SK-N-SH treated with all-trans-retinoic acid at 6 μM for 48 hours (cell line): ENCODE measurements around the gene MTCH1.

Experiments
- ATAC-seq: fragments of 200-7000 bp; cut with Tn5 transposase; 3 replicates; pipeline ENCODE4 v1.9.1; 2020; ENCODE audit warnings: mild to moderate bottlenecking, moderate library complexity
- ARNTL ChIP-seq: fragments of 450-650 bp; formaldehyde crosslinking; IDR thresholded peaks from 2 replicates; pipeline ENCODE4 v1.5.0; 2020; ENCODE audit warnings: low read depth, mild to moderate bottlenecking, moderate library complexity, borderline replicate concordance
- BACH2 ChIP-seq: fragments of 250-450 bp; sonication (Bioruptor Pico); IDR thresholded peaks from 2 replicates; pipeline ENCODE4 v1.9.0; 2021; ENCODE audit warnings: mild to moderate bottlenecking, borderline replicate concordance
- CSDC2 ChIP-seq: fragments of 250-450 bp; sonication (Bioruptor Pico); IDR thresholded peaks from 2 replicates; pipeline ENCODE4 v1.5.0; 2020; ENCODE audit warnings: mild to moderate bottlenecking, moderate library complexity
- ESRRG ChIP-seq: fragments of 250-450 bp; sonication (Bioruptor Pico); IDR thresholded peaks from 2 replicates; pipeline ENCODE4 v1.6.1; 2021; ENCODE audit warnings: mild to moderate bottlenecking
- GLIS3 ChIP-seq: fragments of 250-450 bp; sonication (Bioruptor Pico); IDR thresholded peaks from 2 replicates; pipeline ENCODE4 v1.5.0; 2020; ENCODE audit warnings: mild to moderate bottlenecking, moderate library complexity
- ISL1 ChIP-seq: fragments of 250-450 bp; sonication (Bioruptor Pico); IDR thresholded peaks from 2 replicates; pipeline ENCODE4 v2.1.2; 2022; ENCODE audit warnings: mild to moderate bottlenecking, moderate library complexity
- OSR1 ChIP-seq: fragments of 250-450 bp; sonication (Bioruptor Pico); IDR thresholded peaks from 2 replicates; pipeline ENCODE4 v1.8.0; 2022; ENCODE audit warnings: moderate library complexity, mild to moderate bottlenecking, inconsistent platforms
- PPARA ChIP-seq: fragments of 250-450 bp; sonication (Bioruptor Pico); IDR thresholded peaks from 2 replicates; pipeline ENCODE4 v1.5.0; 2020; ENCODE audit warnings: mild to moderate bottlenecking, borderline replicate concordance
- RARB ChIP-seq: fragments of 250-450 bp; sonication (Bioruptor Pico); IDR thresholded peaks from 2 replicates; pipeline ENCODE4 v1.8.0; 2021; ENCODE audit warnings: mild to moderate bottlenecking, moderate library complexity
- SNAI2 ChIP-seq: fragments of 250-450 bp; sonication (Bioruptor Pico); IDR thresholded peaks from 2 replicates; pipeline ENCODE4 v1.5.0; 2020; ENCODE audit warnings: mild to moderate bottlenecking, moderate library complexity
- TCF4 ChIP-seq: fragments of 250-450 bp; sonication (Bioruptor Pico); IDR thresholded peaks from 2 replicates; pipeline ENCODE4 v1.8.0; 2021; ENCODE audit warnings: mild to moderate bottlenecking, moderate library complexity, borderline replicate concordance
- TOX ChIP-seq: fragments of 250-450 bp; sonication (Bioruptor Pico); IDR thresholded peaks from 2 replicates; pipeline ENCODE4 v1.8.0; 2021; ENCODE audit warnings: mild to moderate bottlenecking, moderate library complexity, borderline replicate concordance
- ZC3H10 ChIP-seq: fragments of 250-450 bp; sonication (Bioruptor Pico); IDR thresholded peaks from 2 replicates; pipeline ENCODE4 v1.5.1; 2021; ENCODE audit warnings: mild to moderate bottlenecking, moderate library complexity
- ZFP3 ChIP-seq: fragments of 250-450 bp; sonication (Bioruptor Pico); IDR thresholded peaks from 2 replicates; pipeline ENCODE4 v1.5.0; 2020; ENCODE audit warnings: mild to moderate bottlenecking, moderate library complexity
- ZFP30 ChIP-seq: fragments of 450-650 bp; formaldehyde crosslinking; IDR thresholded peaks from 2 replicates; pipeline ENCODE4 v1.5.0; 2022; ENCODE audit warnings: mild to moderate bottlenecking, moderate library complexity
- ZNF565 ChIP-seq: fragments of 450-650 bp; formaldehyde crosslinking; conservative IDR thresholded peaks from 2 replicates; pipeline ENCODE4 v1.5.0; 2020; ENCODE audit warnings: low read depth, mild to moderate bottlenecking, moderate library complexity
- ZNF70 ChIP-seq: fragments of 450-650 bp; formaldehyde crosslinking; IDR thresholded peaks from 2 replicates; pipeline ENCODE4 v1.5.0; 2020; ENCODE audit warnings: mild to moderate bottlenecking, moderate library complexity
- ZNF8 ChIP-seq: fragments of 450-650 bp; formaldehyde crosslinking; IDR thresholded peaks from 2 replicates; pipeline ENCODE4 v1.5.0; 2020; ENCODE audit warnings: mild to moderate bottlenecking, moderate library complexity
- TF ChIP-seq, protein P1 (sequence below): fragments of 250-450 bp; sonication (Bioruptor Pico); IDR thresholded peaks from 2 replicates; pipeline ENCODE4 v1.5.1; 2021; ENCODE audit warnings: mild to moderate bottlenecking, moderate library complexity
- TF ChIP-seq, protein P2 (sequence below): fragments of 250-450 bp; sonication (Bioruptor Pico); IDR thresholded peaks from 2 replicates; pipeline ENCODE4 v1.5.1; 2020; ENCODE audit warnings: low read depth, mild to moderate bottlenecking, moderate library complexity
- TF ChIP-seq, protein P3 (sequence below): fragments of 250-450 bp; sonication (Bioruptor Pico); IDR thresholded peaks from 2 replicates; pipeline ENCODE4 v1.5.0; 2020; ENCODE audit warnings: mild to moderate bottlenecking, moderate library complexity
- TF ChIP-seq, protein P4 (sequence below): fragments of 250-450 bp; sonication (Bioruptor Pico); IDR thresholded peaks from 2 replicates; pipeline ENCODE4 v1.8.0; 2020; ENCODE audit warnings: mild to moderate bottlenecking, moderate library complexity, borderline replicate concordance
- TF ChIP-seq, protein P5 (sequence below): fragments of 250-450 bp; sonication (Bioruptor Pico); IDR thresholded peaks from 2 replicates; pipeline ENCODE4 v1.8.0; 2021; ENCODE audit warnings: low read depth, mild to moderate bottlenecking, moderate library complexity, borderline replicate concordance

Gene MTCH1

DNA sequence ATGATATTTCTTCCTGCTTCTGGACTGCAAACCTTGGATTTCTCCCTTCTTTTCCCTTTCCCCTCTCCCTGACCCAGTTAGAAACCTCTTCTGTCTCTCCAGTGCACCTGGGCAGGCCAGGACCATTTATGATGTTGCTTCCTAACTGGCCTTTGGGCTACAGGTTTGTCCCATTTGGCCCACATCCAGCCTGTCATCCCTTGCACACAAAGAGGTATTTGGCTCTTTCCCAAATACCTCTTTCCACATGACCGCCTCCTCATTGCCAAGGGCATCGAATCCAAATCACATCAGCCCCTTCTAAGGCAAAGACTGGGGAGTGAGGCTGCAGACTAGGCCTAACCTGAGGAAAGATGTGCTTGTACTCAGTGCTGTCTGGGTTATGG, 33.1 kb upstream of the MTCH1 start:
- ATAC-seq, result no peak
- TF ChIP-seq, protein P1, sequence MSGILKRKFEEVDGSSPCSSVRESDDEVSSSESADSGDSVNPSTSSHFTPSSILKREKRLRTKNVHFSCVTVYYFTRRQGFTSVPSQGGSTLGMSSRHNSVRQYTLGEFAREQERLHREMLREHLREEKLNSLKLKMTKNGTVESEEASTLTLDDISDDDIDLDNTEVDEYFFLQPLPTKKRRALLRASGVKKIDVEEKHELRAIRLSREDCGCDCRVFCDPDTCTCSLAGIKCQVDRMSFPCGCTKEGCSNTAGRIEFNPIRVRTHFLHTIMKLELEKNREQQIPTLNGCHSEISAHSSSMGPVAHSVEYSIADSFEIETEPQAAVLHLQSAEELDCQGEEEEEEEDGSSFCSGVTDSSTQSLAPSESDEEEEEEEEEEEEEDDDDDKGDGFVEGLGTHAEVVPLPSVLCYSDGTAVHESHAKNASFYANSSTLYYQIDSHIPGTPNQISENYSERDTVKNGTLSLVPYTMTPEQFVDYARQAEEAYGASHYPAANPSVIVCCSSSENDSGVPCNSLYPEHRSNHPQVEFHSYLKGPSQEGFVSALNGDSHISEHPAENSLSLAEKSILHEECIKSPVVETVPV (CRISPR knock-in tag), result no peak
- TF ChIP-seq OSR1 (CRISPR knock-in tag) (no peak), RARB (CRISPR knock-in tag) (no peak), GLIS3 (CRISPR knock-in tag) (no peak), ZFP3 (CRISPR knock-in tag) (no peak), CSDC2 (CRISPR knock-in tag) (no peak), ARNTL (CRISPR knock-in tag) (no peak), TCF4 (CRISPR knock-in tag) (no peak), ZNF8 (no peak), BACH2 (CRISPR knock-in tag) (no peak), PPARA (no peak), TOX (CRISPR knock-in tag) (no peak), ISL1 (no peak), ESRRG (CRISPR knock-in tag) (no peak), SNAI2 (CRISPR knock-in tag) (no peak)
- TF ChIP-seq, protein P2, sequence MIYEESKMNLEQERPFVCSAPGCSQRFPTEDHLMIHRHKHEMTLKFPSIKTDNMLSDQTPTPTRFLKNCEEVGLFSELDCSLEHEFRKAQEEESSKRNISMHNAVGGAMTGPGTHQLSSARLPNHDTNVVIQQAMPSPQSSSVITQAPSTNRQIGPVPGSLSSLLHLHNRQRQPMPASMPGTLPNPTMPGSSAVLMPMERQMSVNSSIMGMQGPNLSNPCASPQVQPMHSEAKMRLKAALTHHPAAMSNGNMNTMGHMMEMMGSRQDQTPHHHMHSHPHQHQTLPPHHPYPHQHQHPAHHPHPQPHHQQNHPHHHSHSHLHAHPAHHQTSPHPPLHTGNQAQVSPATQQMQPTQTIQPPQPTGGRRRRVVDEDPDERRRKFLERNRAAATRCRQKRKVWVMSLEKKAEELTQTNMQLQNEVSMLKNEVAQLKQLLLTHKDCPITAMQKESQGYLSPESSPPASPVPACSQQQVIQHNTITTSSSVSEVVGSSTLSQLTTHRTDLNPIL (CRISPR knock-in tag), result no peak
- TF ChIP-seq, protein P3, sequence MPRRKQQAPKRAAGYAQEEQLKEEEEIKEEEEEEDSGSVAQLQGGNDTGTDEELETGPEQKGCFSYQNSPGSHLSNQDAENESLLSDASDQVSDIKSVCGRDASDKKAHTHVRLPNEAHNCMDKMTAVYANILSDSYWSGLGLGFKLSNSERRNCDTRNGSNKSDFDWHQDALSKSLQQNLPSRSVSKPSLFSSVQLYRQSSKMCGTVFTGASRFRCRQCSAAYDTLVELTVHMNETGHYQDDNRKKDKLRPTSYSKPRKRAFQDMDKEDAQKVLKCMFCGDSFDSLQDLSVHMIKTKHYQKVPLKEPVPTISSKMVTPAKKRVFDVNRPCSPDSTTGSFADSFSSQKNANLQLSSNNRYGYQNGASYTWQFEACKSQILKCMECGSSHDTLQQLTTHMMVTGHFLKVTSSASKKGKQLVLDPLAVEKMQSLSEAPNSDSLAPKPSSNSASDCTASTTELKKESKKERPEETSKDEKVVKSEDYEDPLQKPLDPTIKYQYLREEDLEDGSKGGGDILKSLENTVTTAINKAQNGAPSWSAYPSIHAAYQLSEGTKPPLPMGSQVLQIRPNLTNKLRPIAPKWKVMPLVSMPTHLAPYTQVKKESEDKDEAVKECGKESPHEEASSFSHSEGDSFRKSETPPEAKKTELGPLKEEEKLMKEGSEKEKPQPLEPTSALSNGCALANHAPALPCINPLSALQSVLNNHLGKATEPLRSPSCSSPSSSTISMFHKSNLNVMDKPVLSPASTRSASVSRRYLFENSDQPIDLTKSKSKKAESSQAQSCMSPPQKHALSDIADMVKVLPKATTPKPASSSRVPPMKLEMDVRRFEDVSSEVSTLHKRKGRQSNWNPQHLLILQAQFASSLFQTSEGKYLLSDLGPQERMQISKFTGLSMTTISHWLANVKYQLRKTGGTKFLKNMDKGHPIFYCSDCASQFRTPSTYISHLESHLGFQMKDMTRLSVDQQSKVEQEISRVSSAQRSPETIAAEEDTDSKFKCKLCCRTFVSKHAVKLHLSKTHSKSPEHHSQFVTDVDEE, result no peak
- TF ChIP-seq, protein P4, sequence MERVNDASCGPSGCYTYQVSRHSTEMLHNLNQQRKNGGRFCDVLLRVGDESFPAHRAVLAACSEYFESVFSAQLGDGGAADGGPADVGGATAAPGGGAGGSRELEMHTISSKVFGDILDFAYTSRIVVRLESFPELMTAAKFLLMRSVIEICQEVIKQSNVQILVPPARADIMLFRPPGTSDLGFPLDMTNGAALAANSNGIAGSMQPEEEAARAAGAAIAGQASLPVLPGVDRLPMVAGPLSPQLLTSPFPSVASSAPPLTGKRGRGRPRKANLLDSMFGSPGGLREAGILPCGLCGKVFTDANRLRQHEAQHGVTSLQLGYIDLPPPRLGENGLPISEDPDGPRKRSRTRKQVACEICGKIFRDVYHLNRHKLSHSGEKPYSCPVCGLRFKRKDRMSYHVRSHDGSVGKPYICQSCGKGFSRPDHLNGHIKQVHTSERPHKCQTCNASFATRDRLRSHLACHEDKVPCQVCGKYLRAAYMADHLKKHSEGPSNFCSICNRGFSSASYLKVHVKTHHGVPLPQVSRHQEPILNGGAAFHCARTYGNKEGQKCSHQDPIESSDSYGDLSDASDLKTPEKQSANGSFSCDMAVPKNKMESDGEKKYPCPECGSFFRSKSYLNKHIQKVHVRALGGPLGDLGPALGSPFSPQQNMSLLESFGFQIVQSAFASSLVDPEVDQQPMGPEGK (CRISPR knock-in tag), result no peak
- TF ChIP-seq, protein P5, sequence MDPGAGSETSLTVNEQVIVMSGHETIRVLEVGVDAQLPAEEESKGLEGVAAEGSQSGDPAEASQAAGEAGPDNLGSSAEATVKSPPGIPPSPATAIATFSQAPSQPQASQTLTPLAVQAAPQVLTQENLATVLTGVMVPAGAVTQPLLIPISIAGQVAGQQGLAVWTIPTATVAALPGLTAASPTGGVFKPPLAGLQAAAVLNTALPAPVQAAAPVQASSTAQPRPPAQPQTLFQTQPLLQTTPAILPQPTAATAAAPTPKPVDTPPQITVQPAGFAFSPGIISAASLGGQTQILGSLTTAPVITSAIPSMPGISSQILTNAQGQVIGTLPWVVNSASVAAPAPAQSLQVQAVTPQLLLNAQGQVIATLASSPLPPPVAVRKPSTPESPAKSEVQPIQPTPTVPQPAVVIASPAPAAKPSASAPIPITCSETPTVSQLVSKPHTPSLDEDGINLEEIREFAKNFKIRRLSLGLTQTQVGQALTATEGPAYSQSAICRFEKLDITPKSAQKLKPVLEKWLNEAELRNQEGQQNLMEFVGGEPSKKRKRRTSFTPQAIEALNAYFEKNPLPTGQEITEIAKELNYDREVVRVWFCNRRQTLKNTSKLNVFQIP (CRISPR knock-in tag), result no peak

DNA sequence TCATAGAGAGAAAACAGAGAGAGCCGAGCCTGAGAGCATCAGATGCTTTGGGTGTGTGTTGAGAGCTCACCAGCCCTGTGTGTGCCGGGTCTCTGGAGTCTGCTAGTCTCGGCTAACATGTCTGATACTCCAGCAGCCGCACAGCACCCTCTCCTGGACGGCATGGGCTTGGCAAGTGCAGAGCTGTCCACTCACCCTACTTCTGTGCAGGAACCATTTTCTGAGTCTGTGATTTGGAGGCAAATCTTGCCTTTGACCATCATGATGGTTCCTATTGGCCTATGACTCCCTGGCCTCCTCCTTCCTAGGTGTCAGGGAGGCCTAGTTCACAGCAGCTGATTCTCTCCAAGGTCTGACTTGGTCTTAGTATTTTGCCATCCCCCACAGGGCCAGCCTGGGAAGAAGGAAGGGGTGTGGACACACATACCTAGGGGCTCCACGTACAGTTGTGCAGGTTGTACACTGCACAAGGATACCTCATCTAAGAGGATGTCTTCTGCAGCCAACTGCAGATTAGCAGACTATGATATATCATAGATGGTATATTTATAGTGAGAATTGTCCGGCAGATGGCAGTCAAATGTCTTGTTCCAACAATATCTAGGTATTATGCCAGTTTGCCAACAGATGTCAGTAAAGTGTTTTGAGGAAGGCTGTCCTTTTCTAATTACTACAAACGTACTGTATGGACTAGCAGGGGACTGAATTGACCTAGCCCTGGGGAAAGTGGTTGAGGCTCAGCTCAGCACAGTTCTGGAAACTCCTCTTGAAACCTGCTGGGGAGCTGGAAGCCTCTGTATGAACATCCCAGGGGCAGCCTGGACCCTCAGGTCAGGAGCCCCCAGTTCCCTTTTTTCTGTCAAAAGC, 32.4 kb upstream of the MTCH1 start:
- peak; percentile 99 for ATAC-seq
- no peak for TF ChIP-seq ZNF70 (CRISPR knock-in tag)
- TF ChIP-seq TCF4 (CRISPR knock-in tag), result no peak
- no peak for TF ChIP-seq ESRRG (CRISPR knock-in tag)
- TF ChIP-seq SNAI2 (CRISPR knock-in tag), result no peak
- TF ChIP-seq, protein P2 (CRISPR knock-in tag), result no peak
- TF ChIP-seq, protein P1 (CRISPR knock-in tag), result no peak
- no peak for TF ChIP-seq GLIS3 (CRISPR knock-in tag)
- TF ChIP-seq ARNTL (CRISPR knock-in tag), result no peak
- no peak for TF ChIP-seq CSDC2 (CRISPR knock-in tag)
- TF ChIP-seq ZFP30, result no peak
- TF ChIP-seq, protein P3, result no peak
- TF ChIP-seq ZC3H10 (CRISPR knock-in tag), result no peak
- no peak for TF ChIP-seq ZNF565
